Coronary artery (tissue), 2 donors: ENCODE results near the gene C2CD5.
"Not testable (repeated sequence)": the region's sequence is repeated elsewhere in the genome, so short reads cannot be mapped to it uniquely, and the experiment has no call there.

Experiments
- DNase-seq: peaks from one replicate; pipeline ENCODE4 v3.0.0-alpha.2; 2017; ENCODE audit warnings: low spot score
- H3K27ac ChIP-seq, 2 donors: fragments of 200-600 bp; sonication (generic); one replicate each; pipeline ENCODE4 v1.5.1; 2016 to 2019
- H3K4me3 ChIP-seq: fragments of 200-600 bp; sonication (generic); 2 replicates; pipeline ENCODE4 v1.5.1; 2016; ENCODE audit warnings: mild to moderate bottlenecking, moderate library complexity
- TF ChIP-seq, protein P1 (sequence below): fragments of 200-600 bp; sonication (generic); IDR thresholded peaks from one replicate; pipeline ENCODE4 v1.5.1; 2019; ENCODE audit warnings: antibody characterized with exemption

Gene C2CD5

GRCh38 chr12:22463306-22463705 lies 81.0 kb downstream of the C2CD5 start:
- Histone ChIP-seq H3K4me3 (no peak overlapping the region), H3K27ac (no peak overlapping the region)
- no peak for DNase-seq
- TF ChIP-seq, protein P1, sequence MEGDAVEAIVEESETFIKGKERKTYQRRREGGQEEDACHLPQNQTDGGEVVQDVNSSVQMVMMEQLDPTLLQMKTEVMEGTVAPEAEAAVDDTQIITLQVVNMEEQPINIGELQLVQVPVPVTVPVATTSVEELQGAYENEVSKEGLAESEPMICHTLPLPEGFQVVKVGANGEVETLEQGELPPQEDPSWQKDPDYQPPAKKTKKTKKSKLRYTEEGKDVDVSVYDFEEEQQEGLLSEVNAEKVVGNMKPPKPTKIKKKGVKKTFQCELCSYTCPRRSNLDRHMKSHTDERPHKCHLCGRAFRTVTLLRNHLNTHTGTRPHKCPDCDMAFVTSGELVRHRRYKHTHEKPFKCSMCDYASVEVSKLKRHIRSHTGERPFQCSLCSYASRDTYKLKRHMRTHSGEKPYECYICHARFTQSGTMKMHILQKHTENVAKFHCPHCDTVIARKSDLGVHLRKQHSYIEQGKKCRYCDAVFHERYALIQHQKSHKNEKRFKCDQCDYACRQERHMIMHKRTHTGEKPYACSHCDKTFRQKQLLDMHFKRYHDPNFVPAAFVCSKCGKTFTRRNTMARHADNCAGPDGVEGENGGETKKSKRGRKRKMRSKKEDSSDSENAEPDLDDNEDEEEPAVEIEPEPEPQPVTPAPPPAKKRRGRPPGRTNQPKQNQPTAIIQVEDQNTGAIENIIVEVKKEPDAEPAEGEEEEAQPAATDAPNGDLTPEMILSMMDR: no peak

DNA sequence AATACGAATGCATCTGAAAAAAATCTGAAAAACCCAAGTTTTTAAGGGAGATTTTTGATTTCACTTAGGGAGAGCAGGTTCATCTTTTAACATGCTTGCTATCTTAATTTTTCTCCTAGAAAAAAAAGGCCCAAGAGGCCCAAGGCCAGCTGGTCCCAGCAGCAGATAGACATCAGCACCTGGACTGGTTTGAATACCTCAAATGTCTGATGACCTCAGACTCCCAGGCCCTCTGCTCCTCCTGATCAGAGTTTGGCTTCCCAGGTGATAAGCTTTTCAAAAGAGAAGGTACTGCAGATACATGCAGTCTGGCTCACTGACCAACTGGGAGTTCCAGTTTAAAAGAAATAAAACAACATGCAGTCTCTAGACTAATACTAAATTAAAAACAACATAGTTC lies 82.6 kb downstream of the C2CD5 start:
- H3K4me3 ChIP-seq: no peak overlapping the region
- no peak overlapping the region for H3K27ac ChIP-seq
- no peak for DNase-seq
- TF ChIP-seq, protein P1: no peak

DNA sequence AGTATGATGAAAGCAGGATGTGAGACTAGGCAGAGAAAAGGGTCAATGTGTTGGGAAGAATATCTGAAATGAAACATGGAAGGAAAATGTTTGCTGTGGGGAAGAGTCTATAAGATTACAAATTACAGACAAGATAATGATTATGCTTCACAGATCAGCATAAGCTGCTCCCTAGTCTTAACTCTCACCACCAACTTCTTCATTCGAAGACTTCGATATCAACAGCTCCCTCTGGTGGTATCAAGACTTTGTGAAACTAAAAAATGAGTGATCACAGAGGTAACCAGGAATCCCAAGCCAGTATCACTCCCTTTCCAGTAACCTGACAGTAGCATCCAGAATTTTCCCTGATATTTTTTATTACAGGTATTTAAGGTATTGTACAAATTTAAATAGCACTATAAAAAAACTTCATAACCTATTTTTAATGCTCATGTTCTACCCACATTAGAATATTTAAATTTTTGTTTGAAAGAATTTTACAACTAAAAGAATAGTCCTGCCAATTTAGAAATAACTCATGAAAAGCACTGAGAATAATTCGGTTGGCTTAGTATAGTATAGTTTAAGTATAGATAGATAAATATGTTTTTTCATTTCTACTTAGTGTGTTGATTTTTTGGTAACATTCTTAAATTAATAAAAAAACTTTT lies 84.4 kb downstream of the C2CD5 start:
- Histone ChIP-seq H3K27ac (no peak overlapping the region), H3K4me3 (no peak overlapping the region)
- TF ChIP-seq, protein P1: no peak
- DNase-seq: no peak

GRCh38 chr12:22458298-22458937 lies 85.9 kb downstream of the C2CD5 start:
- no peak for DNase-seq
- no peak overlapping the region for H3K27ac ChIP-seq
- no peak overlapping the region for H3K4me3 ChIP-seq
- TF ChIP-seq, protein P1: no peak

GRCh38 chr12:22457085-22457484 lies 87.3 kb downstream of the C2CD5 start:
- no peak overlapping the region for H3K4me3 ChIP-seq
- TF ChIP-seq, protein P1: no peak
- no peak for DNase-seq
- H3K27ac ChIP-seq: no peak overlapping the region

- no peak for DNase-seq
- no peak overlapping the region for H3K4me3 ChIP-seq
- no peak overlapping the region for H3K27ac ChIP-seq
- TF ChIP-seq, protein P1: no peak
Measured at GRCh38 chr12:22453511-22453910, 90.8 kb downstream of the C2CD5 start.

DNA sequence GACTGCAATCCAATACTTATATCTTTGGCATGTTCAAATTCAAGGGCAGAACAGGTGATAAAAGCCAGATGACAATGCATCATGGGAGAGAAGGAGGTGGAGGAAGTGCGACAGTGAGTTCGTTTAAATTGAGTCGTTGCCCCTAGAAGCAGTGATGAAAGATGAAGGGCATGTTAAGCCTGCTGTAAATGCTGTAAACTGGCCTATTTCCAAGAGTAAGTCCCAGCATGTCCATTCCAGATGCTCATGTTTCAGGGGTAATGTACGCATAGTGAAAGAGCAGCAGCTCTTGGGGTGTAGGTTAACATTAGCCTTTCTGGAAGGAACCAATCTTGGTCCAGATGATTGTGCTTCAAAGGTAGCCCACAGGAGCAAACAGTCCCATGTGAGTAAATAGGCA lies 97.1 kb downstream of the C2CD5 start:
- Histone ChIP-seq H3K27ac (no peak overlapping the region), H3K4me3 (no peak overlapping the region)
- TF ChIP-seq, protein P1: no peak
- no peak for DNase-seq

- not testable (repeated sequence) for H3K27ac ChIP-seq, DNase-seq, H3K4me3 ChIP-seq
Measured at GRCh38 chr12:22444317-22444665, 100.1 kb downstream of the C2CD5 start.
